Ovary (tissue), 3 donors: ENCODE measurements around the gene GPR173.

Experiments used
- POLR2A ChIP-seq: fragments of 450-650 bp; IDR thresholded peaks from one replicate; pipeline ENCODE4 v1.6.1; 2017; ENCODE audit warnings: antibody characterized with exemption, mild to moderate bottlenecking, moderate library complexity
- TF ChIP-seq, protein P1 (sequence below), 3 donors: fragments of 450-650 bp in 2 of 3; fragments of 200-600 bp in 1 of 3; IDR thresholded peaks; one replicate each; pipeline versions ENCODE4 v1.5.1 to v1.8.0; 2016 to 2022; ENCODE audit warnings: antibody characterized with exemption in 3 of 3, mild to moderate bottlenecking in 1 of 3
- donor health status: DM: no; HTN: no; CAD: no.

DNA sequence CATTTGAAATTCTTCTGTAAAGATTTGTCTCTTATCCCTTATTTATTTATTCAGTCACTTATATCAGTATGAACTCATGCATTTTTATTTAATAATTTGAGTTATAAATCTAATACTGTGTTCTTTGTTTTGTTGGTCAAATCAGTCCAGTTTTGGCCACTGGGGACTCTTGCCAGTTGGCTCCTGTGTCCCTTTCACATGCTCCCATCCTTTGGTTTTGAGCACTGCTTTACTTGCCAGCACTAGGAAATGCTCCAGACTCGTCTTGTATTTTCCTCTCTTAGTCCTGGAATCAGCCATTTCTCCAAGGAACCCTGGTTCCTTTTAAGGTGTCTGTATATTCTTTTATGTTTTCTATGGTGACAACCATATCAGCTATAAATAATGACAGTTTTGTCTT is 73.4 kb downstream of the GPR173 start:
- TF ChIP-seq POLR2A = no peak
- TF ChIP-seq, protein P1, sequence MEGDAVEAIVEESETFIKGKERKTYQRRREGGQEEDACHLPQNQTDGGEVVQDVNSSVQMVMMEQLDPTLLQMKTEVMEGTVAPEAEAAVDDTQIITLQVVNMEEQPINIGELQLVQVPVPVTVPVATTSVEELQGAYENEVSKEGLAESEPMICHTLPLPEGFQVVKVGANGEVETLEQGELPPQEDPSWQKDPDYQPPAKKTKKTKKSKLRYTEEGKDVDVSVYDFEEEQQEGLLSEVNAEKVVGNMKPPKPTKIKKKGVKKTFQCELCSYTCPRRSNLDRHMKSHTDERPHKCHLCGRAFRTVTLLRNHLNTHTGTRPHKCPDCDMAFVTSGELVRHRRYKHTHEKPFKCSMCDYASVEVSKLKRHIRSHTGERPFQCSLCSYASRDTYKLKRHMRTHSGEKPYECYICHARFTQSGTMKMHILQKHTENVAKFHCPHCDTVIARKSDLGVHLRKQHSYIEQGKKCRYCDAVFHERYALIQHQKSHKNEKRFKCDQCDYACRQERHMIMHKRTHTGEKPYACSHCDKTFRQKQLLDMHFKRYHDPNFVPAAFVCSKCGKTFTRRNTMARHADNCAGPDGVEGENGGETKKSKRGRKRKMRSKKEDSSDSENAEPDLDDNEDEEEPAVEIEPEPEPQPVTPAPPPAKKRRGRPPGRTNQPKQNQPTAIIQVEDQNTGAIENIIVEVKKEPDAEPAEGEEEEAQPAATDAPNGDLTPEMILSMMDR (IDR thresholded peaks at IDR 0.05) = no peak
